Parathyroid adenoma (tissue), 2 donors: Measurements from ENCODE around the gene CDK5RAP2.

ENCODE experiments used
- H2AFZ ChIP-seq: fragments of 300-600 bp; sonication (generic); one replicate; pipeline ENCODE4 v1.7.0; 2017; ENCODE audit warnings: antibody characterized with exemption, mild to moderate bottlenecking
- H3K27ac ChIP-seq: fragments of 300-600 bp; sonication (generic); one replicate; pipeline ENCODE4 v1.7.0; 2017
- H3K27me3 ChIP-seq: fragments of 300-600 bp; sonication (generic); one replicate; pipeline ENCODE4 v1.7.0; 2017; ENCODE audit warnings: low read length; ENCODE audit not compliant: control insufficient read depth, insufficient read depth
- H3K36me3 ChIP-seq: fragments of 300-600 bp; sonication (generic); one replicate; pipeline ENCODE4 v1.7.0; 2017; ENCODE audit warnings: low read length; ENCODE audit not compliant: control insufficient read depth, insufficient read depth
- H3K4me1 ChIP-seq: fragments of 300-600 bp; sonication (generic); one replicate; pipeline ENCODE4 v1.7.0; 2017; ENCODE audit warnings: control low read depth
- H3K4me2 ChIP-seq: fragments of 300-600 bp; sonication (generic); one replicate; pipeline ENCODE4 v1.7.0; 2017; ENCODE audit warnings: low read length
- H3K4me3 ChIP-seq: fragments of 300-600 bp; sonication (generic); one replicate; pipeline ENCODE4 v1.7.0; 2017; ENCODE audit warnings: low read depth, low read length
- H3K79me2 ChIP-seq: fragments of 300-600 bp; sonication (generic); one replicate; pipeline ENCODE4 v1.7.0; 2017; ENCODE audit warnings: control low read depth
- H3K9ac ChIP-seq: fragments of 300-600 bp; sonication (generic); one replicate; pipeline ENCODE4 v1.7.0; 2017; ENCODE audit warnings: mild to moderate bottlenecking
- H3K9me3 ChIP-seq: fragments of 300-600 bp; sonication (generic); one replicate; pipeline ENCODE4 v1.7.0; 2017; ENCODE audit warnings: low read length; ENCODE audit not compliant: control insufficient read depth
- CTCF ChIP-seq: fragments of 300-600 bp; sonication (generic); IDR thresholded peaks from one replicate; pipeline ENCODE4 v1.7.0; 2017; ENCODE audit warnings: antibody characterized with exemption, mild to moderate bottlenecking
- donor health status: primary hyperparathyroidism.

CDK5RAP2 gene

DNA sequence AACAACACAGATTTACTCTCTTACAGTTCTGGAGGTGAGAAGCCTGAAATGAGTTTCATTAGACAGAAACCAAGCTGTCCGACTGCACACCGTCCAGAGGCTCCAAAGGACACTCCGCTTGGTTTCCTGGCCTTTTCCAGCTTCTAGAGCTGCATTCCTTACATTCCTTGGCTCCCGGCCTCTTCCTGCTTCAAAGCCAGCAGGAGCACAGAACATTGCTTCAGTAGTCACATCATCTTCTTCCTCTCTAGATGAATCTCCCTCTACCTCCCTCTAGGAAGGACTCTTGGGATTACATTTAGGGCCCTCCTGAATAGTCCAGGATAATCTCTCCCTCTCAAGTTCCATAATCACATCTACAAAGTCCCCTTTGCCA is 213.3 kb downstream of the CDK5RAP2 start:
- no peak for TF ChIP-seq CTCF
- Histone ChIP-seq H3K4me1 (no peaks in the 10 kb centered on the region), H3K27me3 (no peaks in the 10 kb centered on the region), H3K4me2 (no peak overlapping the region), H3K9ac (no peak overlapping the region), H3K79me2 (no peaks in the 10 kb centered on the region), H3K9me3 (no peaks in the 10 kb centered on the region), H3K27ac (no peak overlapping the region), H3K36me3 (no peaks in the 10 kb centered on the region), H2AFZ (no peak overlapping the region), H3K4me3 (no peak overlapping the region)

DNA sequence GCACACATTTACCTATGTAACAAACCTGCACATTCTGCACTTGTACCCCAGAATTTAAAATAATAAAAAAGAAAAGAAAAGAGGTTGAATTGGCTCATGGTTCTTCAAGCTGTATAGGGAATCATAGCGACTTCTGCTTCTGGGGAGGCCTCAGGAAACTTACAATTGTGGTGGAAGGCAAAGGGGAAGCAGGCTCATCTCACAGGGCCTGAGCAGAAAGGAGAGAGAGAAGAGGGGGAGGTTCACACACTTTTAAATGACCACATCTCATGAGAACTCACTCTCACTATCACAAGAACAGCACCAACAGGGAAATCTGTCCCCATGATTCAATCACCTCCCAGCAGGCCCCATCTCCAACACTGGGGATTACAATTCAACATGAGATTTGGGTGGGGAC is 214.6 kb downstream of the CDK5RAP2 start:
- TF ChIP-seq CTCF, result no peak
- no peaks in the 10 kb centered on the region for H3K36me3 ChIP-seq

GRCh38 chr9:120363697-120364096 is 216.3 kb downstream of the CDK5RAP2 start:
- H3K27me3 ChIP-seq, result no peaks in the 10 kb centered on the region
- no peak overlapping the region for H3K27ac ChIP-seq
- no peak overlapping the region for H3K4me2 ChIP-seq
- H3K4me3 ChIP-seq, result no peak overlapping the region
- no peaks in the 10 kb centered on the region for H3K79me2 ChIP-seq
- no peaks in the 10 kb centered on the region for H3K9me3 ChIP-seq
- H2AFZ ChIP-seq, result no peak overlapping the region
- no peak overlapping the region for H3K9ac ChIP-seq
- no peaks in the 10 kb centered on the region for H3K36me3 ChIP-seq
- no peaks in the 10 kb centered on the region for H3K4me1 ChIP-seq
- no peak for TF ChIP-seq CTCF

More for the DNA sequence above, 214.6 kb downstream of the CDK5RAP2 start:
- Histone ChIP-seq H3K27me3 (no peaks in the 10 kb centered on the region), H3K4me3 (no peak overlapping the region), H3K4me1 (no peaks in the 10 kb centered on the region), H3K4me2 (no peak overlapping the region), H3K9me3 (no peaks in the 10 kb centered on the region), H2AFZ (no peak overlapping the region), H3K9ac (no peak overlapping the region), H3K27ac (no peak overlapping the region), H3K79me2 (no peaks in the 10 kb centered on the region)

- no peak overlapping the region for H3K9ac ChIP-seq
- H3K36me3 ChIP-seq, result no peaks in the 10 kb centered on the region
- no peaks in the 10 kb centered on the region for H3K4me1 ChIP-seq
- no peak overlapping the region for H3K4me2 ChIP-seq
- no peak overlapping the region for H2AFZ ChIP-seq
- H3K27ac ChIP-seq, result no peak overlapping the region
- no peaks in the 10 kb centered on the region for H3K79me2 ChIP-seq
- H3K9me3 ChIP-seq, result no peaks in the 10 kb centered on the region
- H3K4me3 ChIP-seq, result no peak overlapping the region
- no peaks in the 10 kb centered on the region for H3K27me3 ChIP-seq
- no peak for TF ChIP-seq CTCF
Measured at GRCh38 chr9:120362446-120362845, 217.5 kb downstream of the CDK5RAP2 start.

GRCh38 chr9:120361551-120361950 is 218.4 kb downstream of the CDK5RAP2 start:
- TF ChIP-seq CTCF, result no peak

More at GRCh38 chr9:120361551-120361950, 218.4 kb downstream of the CDK5RAP2 start:
- Histone ChIP-seq H3K79me2 (no peaks in the 10 kb centered on the region), H3K4me1 (no peaks in the 10 kb centered on the region), H3K9ac (no peak overlapping the region), H2AFZ (no peak overlapping the region), H3K4me2 (no peak overlapping the region), H3K9me3 (no peaks in the 10 kb centered on the region), H3K36me3 (no peaks in the 10 kb centered on the region), H3K4me3 (no peak overlapping the region), H3K27me3 (no peaks in the 10 kb centered on the region), H3K27ac (no peak overlapping the region)
